NT2/D1 (cell line): ENCODE data around the gene PODXL2.

Experiments used
- DNase-seq: peaks from one replicate; pipeline ENCODE4 v3.0.0-alpha.2; 2011; ENCODE audit warnings: low read depth, low spot score
- H3K27me3 ChIP-seq: 2 replicates; pipeline ENCODE4 v1.6.0; 2011; ENCODE audit warnings: mild to moderate bottlenecking; ENCODE audit not compliant: insufficient read length, insufficient read depth
- H3K36me3 ChIP-seq: 2 replicates; pipeline ENCODE4 v1.6.1; 2011; ENCODE audit warnings: mild to moderate bottlenecking, low read length, mixed read lengths; ENCODE audit not compliant: insufficient read depth, insufficient read length
- H3K4me1 ChIP-seq: 2 replicates; pipeline ENCODE4 v1.5.1; 2011; ENCODE audit not compliant: insufficient read depth, insufficient read length
- H3K4me3 ChIP-seq: 2 replicates; pipeline ENCODE4 v1.5.1; 2011; ENCODE audit warnings: low read depth; ENCODE audit not compliant: insufficient read length
- H3K9ac ChIP-seq: 2 replicates; pipeline ENCODE4 v1.6.0; 2011; ENCODE audit warnings: low read depth; ENCODE audit not compliant: insufficient read length
- H3K9me3 ChIP-seq: 2 replicates; pipeline ENCODE4 v1.5.1; 2011; ENCODE audit warnings: mild to moderate bottlenecking, low read length; ENCODE audit not compliant: insufficient read depth
- SUZ12 ChIP-seq: IDR thresholded peaks from 2 replicates; pipeline ENCODE4 v1.6.1; 2011; ENCODE audit not compliant: insufficient read length, insufficient read depth; ENCODE audit errors: extremely low read depth
- YY1 ChIP-seq: IDR thresholded peaks from 2 replicates; pipeline ENCODE4 v1.6.1; 2011; ENCODE audit not compliant: insufficient read length, insufficient read depth
- ZNF274 ChIP-seq: IDR thresholded peaks from 2 replicates; pipeline ENCODE4 v1.6.1; 2011; ENCODE audit warnings: mild to moderate bottlenecking, low read depth, low read length

PODXL2 gene

DNA sequence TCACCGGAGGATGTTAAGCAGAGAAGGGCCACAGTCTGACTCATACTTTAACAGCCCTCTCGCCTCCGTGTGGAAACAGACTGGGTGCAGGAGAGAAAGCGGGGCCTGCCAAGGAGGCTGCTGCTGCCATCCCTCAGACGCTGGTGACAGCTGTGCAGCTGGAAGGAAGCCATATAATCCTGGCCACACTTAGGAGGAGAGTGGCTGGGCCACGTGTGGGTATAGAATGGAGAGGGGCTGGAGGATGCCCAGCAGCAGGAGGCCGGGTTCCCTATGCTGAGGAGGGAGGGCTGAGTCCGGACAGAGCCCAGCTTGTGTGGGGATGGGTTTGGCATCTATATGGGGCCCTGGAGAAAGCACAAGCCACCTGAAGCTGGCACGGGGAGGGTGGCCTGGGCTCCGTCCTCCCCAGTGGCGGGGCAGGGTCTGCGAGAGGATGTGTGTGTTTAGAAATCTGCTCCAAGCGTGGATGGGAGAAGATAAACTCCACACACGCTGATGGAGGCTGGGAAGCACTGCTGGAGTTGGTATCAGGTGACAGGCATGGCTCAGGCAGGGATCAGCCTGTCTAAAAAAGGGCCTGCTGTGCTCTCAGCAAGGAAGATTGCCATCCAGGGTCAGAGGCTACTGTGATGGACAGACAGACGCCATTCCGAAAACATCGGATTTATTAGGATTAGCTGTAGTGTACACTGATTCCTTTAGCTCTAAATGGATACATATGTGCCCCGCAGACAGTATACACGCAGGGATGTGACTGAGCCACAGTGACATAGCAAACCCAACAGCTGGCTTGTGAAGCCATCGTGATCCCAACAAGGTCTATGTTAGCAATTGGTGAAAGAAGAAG is 59.7 kb downstream of the PODXL2 start:
- no peaks in the 10 kb centered on the region for H3K36me3 ChIP-seq
- no peak overlapping the region for H3K4me3 ChIP-seq
- H3K27me3 ChIP-seq = no peaks in the 10 kb centered on the region
- TF ChIP-seq YY1 (no peak), ZNF274 (no peak), SUZ12 (no peak)
- DNase-seq = no peak
- H3K4me1 ChIP-seq = peaks cover 28% of the 10 kb centered on the region
- H3K9ac ChIP-seq = peak overlapping the region; percentile 11
- no peaks in the 10 kb centered on the region for H3K9me3 ChIP-seq

DNA sequence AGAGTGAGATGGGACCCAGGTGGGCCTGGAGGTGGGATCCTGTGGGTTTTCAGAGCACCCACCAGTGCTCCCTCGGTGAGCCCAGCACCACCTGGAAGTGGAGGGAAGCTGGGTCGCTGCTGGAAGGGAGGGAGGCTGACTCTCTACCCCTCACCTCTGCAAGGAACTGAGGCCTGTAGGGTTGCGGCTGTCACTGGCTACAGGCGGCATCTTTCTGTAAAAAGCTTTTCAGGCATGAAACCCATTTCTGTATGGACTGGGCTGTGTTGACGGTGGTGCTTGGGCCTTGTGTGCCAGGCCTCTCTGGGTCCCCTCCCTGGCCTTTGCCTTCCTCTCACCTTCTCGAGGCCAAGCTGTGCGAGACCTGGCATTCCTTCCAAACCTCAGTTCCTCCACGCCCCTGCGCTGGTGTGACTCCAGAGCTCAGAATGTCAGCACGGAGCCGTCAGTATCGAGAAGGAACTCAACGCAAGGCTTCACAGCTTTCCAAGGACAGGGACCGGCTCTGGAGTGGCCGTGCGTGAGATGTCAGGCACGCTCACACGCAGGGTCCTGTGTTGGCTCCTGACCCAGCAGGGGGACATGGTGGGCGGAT is 60.4 kb downstream of the PODXL2 start:
- no peaks in the 10 kb centered on the region for H3K9me3 ChIP-seq
- H3K9ac ChIP-seq = peak overlapping the region; percentile 11
- H3K4me1 ChIP-seq = peaks cover 28% of the 10 kb centered on the region

DNA sequence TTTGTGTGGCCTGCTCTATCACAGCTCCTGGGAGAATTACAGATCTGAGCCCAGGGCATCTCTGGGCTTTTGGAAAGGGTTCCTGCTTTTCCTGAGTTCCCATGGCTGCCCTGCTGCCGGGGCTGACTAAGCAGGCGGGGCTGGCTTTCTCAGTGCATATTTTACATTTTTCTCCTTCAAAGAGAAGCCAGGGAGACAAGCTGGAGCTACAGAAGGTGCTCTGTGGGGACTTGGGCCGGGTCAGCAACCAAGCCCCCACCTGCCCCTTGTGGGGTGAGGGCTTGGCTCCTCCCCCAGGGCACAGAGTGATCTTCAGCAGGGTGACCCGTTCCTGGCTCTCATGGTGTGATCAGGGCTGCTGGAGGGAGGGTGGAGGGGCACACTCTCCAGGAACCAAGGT is 61.1 kb downstream of the PODXL2 start:
- Histone ChIP-seq H3K9ac (no peak overlapping the region), H3K4me1 (peaks cover 28% of the 10 kb centered on the region), H3K36me3 (no peaks in the 10 kb centered on the region), H3K4me3 (no peak overlapping the region), H3K9me3 (no peaks in the 10 kb centered on the region), H3K27me3 (no peaks in the 10 kb centered on the region)
- TF ChIP-seq SUZ12 = no peak
- TF ChIP-seq YY1 = no peak
- TF ChIP-seq ZNF274 = no peak
- DNase-seq = peak; percentile 39

More for the DNA sequence above, 60.4 kb downstream of the PODXL2 start:
- no peak for DNase-seq
- Histone ChIP-seq H3K27me3 (no peaks in the 10 kb centered on the region), H3K4me3 (no peak overlapping the region), H3K36me3 (no peaks in the 10 kb centered on the region)
- no peak for TF ChIP-seq SUZ12
- no peak for TF ChIP-seq YY1
- TF ChIP-seq ZNF274 = no peak

DNA sequence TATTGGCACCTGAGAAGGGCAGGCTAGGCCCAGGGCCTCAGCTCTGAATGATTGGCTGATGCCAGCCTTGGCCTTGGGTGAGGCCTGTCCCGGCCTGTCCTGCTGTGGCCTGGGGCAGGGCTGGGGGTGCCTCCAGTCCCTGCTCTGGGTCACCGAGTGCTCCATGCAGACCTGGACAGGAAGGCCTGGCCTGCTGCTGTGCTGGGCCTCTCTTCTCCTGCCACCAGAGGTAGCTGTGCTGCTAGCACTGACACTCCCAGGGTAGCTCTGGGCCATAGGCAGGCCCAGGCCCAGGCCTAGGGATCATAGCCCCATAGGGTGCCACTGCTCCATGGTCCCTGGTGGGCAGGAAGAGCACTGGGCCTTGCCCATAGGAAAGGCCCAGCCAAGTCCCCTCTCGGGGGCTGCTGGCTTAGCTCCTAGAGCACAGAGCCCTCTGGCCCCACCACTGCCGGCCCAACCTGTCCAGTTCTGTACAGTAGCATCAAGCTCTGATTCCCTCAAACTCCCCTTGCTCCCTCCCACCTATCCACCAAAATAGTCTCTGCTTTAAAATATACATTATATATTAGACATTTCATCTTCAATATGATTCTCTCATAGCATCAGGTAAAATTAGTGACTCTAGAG is 62.0 kb downstream of the PODXL2 start:
- TF ChIP-seq ZNF274 (no peak), YY1 (no peak), SUZ12 (no peak)
- peak; percentile 35 for DNase-seq
- Histone ChIP-seq H3K36me3 (no peaks in the 10 kb centered on the region), H3K4me3 (no peak overlapping the region), H3K4me1 (peaks cover 30% of the 10 kb centered on the region), H3K27me3 (no peaks in the 10 kb centered on the region), H3K9ac (peak overlapping the region; percentile 28), H3K9me3 (no peaks in the 10 kb centered on the region)

DNA sequence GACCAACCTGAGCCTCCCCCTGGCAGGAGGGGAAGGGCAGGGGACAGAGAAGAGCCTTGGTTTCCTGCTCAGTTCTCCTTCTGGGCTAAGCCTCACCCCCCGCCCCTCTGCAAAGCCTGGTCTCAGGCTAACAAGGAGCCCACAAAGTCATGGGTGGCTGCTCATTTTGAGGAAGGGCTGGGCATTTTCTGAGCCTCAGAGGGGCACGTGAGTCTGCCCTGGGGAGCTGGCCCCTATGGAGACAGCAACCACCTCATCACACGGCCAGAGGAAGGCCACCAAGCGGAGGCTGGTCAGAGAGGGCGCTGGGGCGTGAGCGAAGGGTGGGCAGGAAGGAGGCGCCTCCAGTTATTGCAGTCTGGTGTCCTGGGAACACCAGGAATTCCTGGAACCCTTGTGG is 62.5 kb downstream of the PODXL2 start:
- H3K4me3 ChIP-seq = no peak overlapping the region
- H3K4me1 ChIP-seq = peaks cover 31% of the 10 kb centered on the region
- no peak overlapping the region for H3K9ac ChIP-seq
- no peaks in the 10 kb centered on the region for H3K27me3 ChIP-seq
- H3K9me3 ChIP-seq = no peaks in the 10 kb centered on the region
- no peak for DNase-seq
- H3K36me3 ChIP-seq = no peaks in the 10 kb centered on the region
- TF ChIP-seq ZNF274 (no peak), SUZ12 (no peak), YY1 (no peak)

DNA sequence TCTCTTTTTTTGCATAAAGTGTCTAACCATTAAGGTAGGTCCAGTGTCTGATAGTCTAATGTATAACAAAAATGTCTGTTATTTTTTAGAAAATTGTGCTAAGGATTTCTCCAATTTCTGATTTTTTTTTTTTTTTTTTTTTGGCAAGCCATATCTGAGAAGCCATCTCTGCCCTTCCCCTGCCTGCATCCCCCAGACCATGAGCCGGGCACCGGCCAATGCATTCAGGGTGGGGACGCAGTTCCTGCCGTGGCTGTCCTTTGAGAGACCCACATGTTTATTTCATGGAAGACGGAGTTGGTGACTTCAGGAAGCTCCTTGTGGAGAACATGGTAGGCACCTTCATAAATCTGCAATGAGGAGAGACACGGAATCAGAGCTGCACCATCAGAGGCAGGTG is 63.0 kb downstream of the PODXL2 start:
- no peak for TF ChIP-seq YY1
- TF ChIP-seq ZNF274 = no peak
- no peak for TF ChIP-seq SUZ12
- Histone ChIP-seq H3K36me3 (no peaks in the 10 kb centered on the region), H3K4me3 (no peak overlapping the region), H3K4me1 (peaks cover 36% of the 10 kb centered on the region), H3K9ac (no peak overlapping the region), H3K27me3 (no peaks in the 10 kb centered on the region), H3K9me3 (no peaks in the 10 kb centered on the region)
- DNase-seq = no peak

DNA sequence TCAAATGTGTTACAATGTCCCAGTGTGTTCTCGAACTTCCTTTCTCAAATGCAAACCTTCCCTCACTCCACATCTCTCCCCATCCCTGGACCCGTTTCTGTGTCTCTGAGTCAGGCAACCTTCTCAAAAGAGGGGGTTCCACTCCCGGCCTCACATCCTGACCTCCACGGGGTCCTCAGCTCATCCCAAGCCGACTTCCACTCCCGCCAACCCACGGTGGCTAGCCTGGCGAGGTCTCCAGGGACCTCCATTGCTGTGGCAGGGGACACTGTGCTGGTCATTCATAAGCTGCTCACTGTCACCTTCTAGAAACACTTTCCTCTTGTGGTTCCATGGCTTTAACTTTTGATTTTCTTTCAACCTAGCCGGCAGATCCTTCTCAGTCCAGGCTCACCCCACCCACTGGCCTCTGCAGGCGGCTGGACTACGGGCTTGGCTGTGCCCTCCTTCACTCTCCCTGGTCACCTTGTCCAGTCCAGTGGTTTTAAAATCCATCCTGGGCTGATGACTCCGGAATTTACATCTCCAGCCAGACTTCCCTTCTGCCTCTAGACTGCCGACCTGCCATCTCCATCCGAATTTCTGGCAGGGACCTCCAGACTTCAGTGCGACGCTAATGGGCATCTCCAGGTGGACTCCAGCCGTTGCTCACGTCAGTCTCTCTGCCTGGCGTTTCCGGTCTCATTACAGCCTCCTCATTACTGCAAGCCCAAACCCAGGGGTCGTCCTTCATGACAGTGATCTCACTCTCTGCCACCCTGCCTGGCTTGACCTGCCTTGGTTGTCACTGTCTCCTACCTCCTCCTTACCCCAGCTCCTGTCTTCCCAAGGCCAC is 63.7 kb downstream of the PODXL2 start:
- H3K27me3 ChIP-seq = no peaks in the 10 kb centered on the region
- H3K9ac ChIP-seq = no peak overlapping the region
- no peaks in the 10 kb centered on the region for H3K36me3 ChIP-seq
- H3K9me3 ChIP-seq = no peaks in the 10 kb centered on the region
- H3K4me1 ChIP-seq = peaks cover 39% of the 10 kb centered on the region
- H3K4me3 ChIP-seq = no peak overlapping the region
- TF ChIP-seq YY1 = no peak
- no peak for TF ChIP-seq ZNF274
- TF ChIP-seq SUZ12 = no peak
- DNase-seq = no peak
